B cell (primary cell): ENCODE data around the gene KHNYN.

ENCODE experiments used
- EZH2 ChIP-seq: IDR thresholded peaks from 2 replicates; pipeline ENCODE4 v1.6.1; 2012; ENCODE audit warnings: borderline replicate concordance, low read depth, mild to moderate bottlenecking, moderate library complexity, low read length; ENCODE audit not compliant: insufficient read depth, poor library complexity, severe bottlenecking
- TF ChIP-seq, protein P1 (sequence below): fragments of 200-600 bp; IDR thresholded peaks from one replicate; pipeline ENCODE4 v1.8.0; 2022; ENCODE audit warnings: antibody characterized with exemption, mild to moderate bottlenecking

DNA sequence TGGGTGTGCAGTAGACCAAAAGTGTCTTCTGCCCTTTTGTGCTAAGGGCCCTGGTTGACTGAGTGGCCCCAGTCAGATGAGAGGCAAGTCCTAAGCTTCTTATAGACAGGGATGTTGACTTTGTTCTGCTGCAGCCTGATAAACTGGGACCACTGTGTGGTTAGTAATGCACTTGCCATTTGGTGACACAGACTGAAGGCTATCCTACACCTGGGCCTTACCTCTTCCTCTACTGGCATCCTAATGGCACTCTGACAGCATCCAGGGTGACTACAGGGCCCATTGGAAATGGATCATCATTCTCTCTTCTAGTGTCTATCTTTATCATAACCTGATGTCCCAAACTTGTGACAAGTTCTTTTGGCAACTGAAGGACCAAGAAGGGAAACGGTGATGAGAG, 9.5 kb downstream of the KHNYN start:
- TF ChIP-seq, protein P1, sequence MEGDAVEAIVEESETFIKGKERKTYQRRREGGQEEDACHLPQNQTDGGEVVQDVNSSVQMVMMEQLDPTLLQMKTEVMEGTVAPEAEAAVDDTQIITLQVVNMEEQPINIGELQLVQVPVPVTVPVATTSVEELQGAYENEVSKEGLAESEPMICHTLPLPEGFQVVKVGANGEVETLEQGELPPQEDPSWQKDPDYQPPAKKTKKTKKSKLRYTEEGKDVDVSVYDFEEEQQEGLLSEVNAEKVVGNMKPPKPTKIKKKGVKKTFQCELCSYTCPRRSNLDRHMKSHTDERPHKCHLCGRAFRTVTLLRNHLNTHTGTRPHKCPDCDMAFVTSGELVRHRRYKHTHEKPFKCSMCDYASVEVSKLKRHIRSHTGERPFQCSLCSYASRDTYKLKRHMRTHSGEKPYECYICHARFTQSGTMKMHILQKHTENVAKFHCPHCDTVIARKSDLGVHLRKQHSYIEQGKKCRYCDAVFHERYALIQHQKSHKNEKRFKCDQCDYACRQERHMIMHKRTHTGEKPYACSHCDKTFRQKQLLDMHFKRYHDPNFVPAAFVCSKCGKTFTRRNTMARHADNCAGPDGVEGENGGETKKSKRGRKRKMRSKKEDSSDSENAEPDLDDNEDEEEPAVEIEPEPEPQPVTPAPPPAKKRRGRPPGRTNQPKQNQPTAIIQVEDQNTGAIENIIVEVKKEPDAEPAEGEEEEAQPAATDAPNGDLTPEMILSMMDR, result no peak
- no peak for TF ChIP-seq EZH2
